GM19438 (cell line): ENCODE measurements around the gene SYNGR3.

ENCODE experiments used
- ATAC-seq: cut with Tn5 transposase; IDR thresholded peaks from one replicate; pipeline ENCODE4 v1.9.1; 2021; ENCODE audit warnings: low read depth; ENCODE audit not compliant: unreplicated experiment

Gene SYNGR3

GRCh38 chr16:1975432-1976215, 14.1 kb upstream of the SYNGR3 start:
- ATAC-seq: no peak

DNA sequence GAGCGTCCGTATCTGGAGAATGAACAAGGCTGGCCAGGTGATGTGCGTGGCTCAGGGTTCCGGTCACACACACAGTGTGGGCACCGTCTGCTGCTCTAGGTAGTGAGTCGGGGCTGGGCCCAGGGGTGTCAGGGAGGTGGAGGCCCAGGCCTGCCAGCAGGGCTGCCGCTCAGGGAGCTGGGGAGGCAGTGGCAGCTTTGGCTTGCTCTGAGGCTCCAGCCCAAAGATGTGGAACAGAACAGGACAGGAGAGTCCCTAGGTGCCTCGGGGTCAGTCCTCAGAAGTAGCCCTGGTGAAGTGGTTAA, 13.6 kb upstream of the SYNGR3 start:
- ATAC-seq: no peak

- ATAC-seq: no peak
Measured at GRCh38 chr16:1976951-1977874, 12.6 kb upstream of the SYNGR3 start.

GRCh38 chr16:1977875-1978268, 11.9 kb upstream of the SYNGR3 start:
- ATAC-seq: no peak

GRCh38 chr16:1978476-1979120, 11.2 kb upstream of the SYNGR3 start:
- no peak for ATAC-seq

- ATAC-seq: no peak
Measured at GRCh38 chr16:1979271-1980029, 10.3 kb upstream of the SYNGR3 start.

- no peak for ATAC-seq
Measured at GRCh38 chr16:1980030-1980769, 9.6 kb upstream of the SYNGR3 start.

DNA sequence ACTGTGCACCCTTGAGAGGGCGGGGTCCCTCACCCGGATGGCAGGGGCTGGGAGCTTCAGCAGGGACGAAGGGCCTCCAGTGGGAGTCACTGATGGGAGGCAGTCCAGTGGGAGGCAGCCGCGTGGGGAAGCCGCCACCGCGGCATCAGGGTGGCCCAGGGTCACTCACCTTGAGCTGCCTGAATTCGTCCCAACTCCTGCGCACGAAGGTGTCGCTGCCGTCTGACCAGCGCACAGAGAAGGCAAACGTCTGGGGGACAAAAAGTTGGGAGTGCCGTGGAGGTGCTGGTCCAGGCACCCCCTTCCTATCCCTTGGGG, 9.0 kb upstream of the SYNGR3 start:
- ATAC-seq: no peak

DNA sequence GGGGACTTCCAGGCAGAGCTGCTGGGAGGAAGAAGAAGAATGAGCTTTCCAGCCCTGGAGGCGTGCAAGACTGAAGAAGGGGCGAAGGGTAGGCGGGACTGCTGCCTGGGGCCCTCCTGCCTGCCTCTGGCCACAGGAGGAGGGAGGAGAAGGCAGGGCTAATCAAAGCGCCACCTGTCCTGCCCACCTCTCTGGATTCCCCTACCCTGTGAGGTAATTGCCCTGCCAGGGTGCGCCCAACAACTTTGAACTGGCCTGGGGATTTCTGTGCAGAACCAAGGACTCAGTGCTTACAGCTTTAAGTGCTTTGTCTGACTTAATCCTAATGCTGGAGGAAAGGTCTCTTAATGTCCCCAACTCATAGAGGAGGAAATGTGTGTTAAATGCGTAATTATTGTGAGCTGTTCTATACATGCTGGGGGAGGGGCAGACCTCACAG, 8.4 kb upstream of the SYNGR3 start, which contains the start of gene NOXO1:
TSS of gene NOXO1 (minus strand) at position 72 of the 439 bp plus-strand sequence. CDS start 290 bp downstream, outside the sequence.
- ATAC-seq: no peak

DNA sequence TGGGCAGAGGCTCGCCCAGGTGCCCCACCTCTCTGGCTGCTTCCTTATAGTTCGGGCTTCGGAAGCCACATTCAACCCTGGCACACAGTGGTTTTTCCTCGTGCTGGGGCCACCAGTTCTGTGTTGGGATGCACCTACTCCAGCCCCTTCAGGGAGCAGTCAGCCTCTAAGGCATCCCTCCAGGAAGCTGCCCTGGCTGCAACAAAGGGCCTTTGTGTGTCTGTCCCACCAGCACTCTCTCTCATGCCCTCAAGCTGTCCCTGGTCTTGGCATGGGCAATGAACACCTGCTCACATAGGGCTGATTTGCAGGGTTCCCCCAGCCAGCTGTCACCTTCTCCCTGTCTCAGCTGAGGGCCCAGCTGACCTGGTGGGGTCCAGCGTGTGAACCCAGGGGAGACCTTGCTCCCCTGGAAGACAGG, 7.7 kb upstream of the SYNGR3 start:
- no peak for ATAC-seq

DNA sequence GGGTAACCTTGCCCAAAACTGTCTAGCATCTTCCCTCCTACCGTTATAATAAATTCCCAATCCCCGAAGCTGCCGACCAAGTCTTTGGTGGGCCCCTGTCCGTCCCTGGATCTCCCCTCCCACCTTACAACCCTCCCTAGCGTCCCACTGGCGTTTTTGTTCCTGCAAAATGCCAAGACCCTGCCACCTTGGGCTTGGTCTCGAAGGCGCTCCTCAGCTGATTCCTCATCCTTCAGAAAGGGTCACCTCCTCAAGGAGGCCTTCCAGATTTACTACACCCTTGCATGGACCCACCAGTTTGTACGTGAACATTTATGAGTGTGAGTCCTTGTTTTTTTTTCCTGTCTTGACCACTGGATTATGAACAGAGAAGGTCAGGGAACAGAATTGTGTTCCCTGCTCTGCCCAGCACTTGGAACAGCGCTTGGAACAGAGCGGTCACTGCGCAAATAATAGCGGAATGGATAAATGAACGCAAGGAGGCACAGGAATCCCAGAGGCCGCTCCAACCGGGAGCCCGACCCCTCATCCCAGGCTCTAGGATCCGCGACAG, 6.7 kb upstream of the SYNGR3 start:
- no peak for ATAC-seq

GRCh38 chr16:1983544-1984346, 6.0 kb upstream of the SYNGR3 start, which contains the start of gene GFER:
TSS of gene GFER (plus strand) at chr16:1984193. CDS start at chr16:1984219, 26 bp downstream.
- peak; percentile 68 for ATAC-seq

- no peak for ATAC-seq
Measured at GRCh38 chr16:1984347-1985225, 5.2 kb upstream of the SYNGR3 start.

GRCh38 chr16:1985466-1986150, 4.2 kb upstream of the SYNGR3 start:
- ATAC-seq: no peak

GRCh38 chr16:1987198-1987597, 2.6 kb upstream of the SYNGR3 start:
- ATAC-seq: no peak

GRCh38 chr16:1990101-1990350, 256 bp downstream of the SYNGR3 start:
- no peak for ATAC-seq

GRCh38 chr16:1990351-1991134, 773 bp downstream of the SYNGR3 start:
- ATAC-seq: no peak
